H9 (cell line): ENCODE results near the gene NEMF. TPM values are rescaled to one million over a fixed set of nuclear protein-coding genes. Genes with fewer than 3 reads are reported as not detected.
A peak's percentile ranks its signal among the peaks of the same experiment; 100 is the strongest.

Experiments
- DNase-seq: peaks from one replicate; pipeline ENCODE4 v3.0.0-alpha.2; 2017
- H2AFZ ChIP-seq: one replicate; pipeline ENCODE4 v1.6.1; 2013; ENCODE audit warnings: mild to moderate bottlenecking, low read length, control low read depth, moderate library complexity
- H2AK5ac ChIP-seq: 2 replicates; pipeline ENCODE4 v1.6.1; 2013; ENCODE audit warnings: low read length, control low read depth, mixed read lengths; ENCODE audit not compliant: insufficient read length
- H2BK120ac ChIP-seq: one replicate; pipeline ENCODE4 v1.6.1; 2013; ENCODE audit warnings: low read depth, mild to moderate bottlenecking, low read length, control low read depth, inconsistent platforms; ENCODE audit not compliant: poor library complexity, severe bottlenecking
- H2BK12ac ChIP-seq: 2 replicates; pipeline ENCODE4 v1.6.1; 2013; ENCODE audit warnings: low read length, control low read depth, mixed read lengths, low read depth; ENCODE audit not compliant: insufficient read length
- H2BK15ac ChIP-seq: 2 replicates; pipeline ENCODE4 v1.6.1; 2013; ENCODE audit warnings: low read depth, low read length, control low read depth
- H2BK20ac ChIP-seq: one replicate; pipeline ENCODE4 v1.6.1; 2013; ENCODE audit warnings: low read depth, mild to moderate bottlenecking, low read length, control low read depth, inconsistent platforms; ENCODE audit not compliant: poor library complexity, severe bottlenecking
- H2BK5ac ChIP-seq: 2 replicates; pipeline ENCODE4 v1.6.1; 2013; ENCODE audit warnings: low read length, control low read depth, mixed read lengths; ENCODE audit not compliant: insufficient read length
- H3K14ac ChIP-seq: 2 replicates; pipeline ENCODE4 v1.6.1; 2013; ENCODE audit warnings: low read length, control low read depth; ENCODE audit not compliant: insufficient read depth
- H3K18ac ChIP-seq: 2 replicates; pipeline ENCODE4 v1.6.1; 2013; ENCODE audit warnings: low read depth, mild to moderate bottlenecking, mixed read lengths, low read length, control low read depth; ENCODE audit not compliant: insufficient read length
- H3K23ac ChIP-seq: 2 replicates; pipeline ENCODE4 v1.6.1; 2013; ENCODE audit warnings: low read length, control low read depth, mixed read lengths, low read depth; ENCODE audit not compliant: insufficient read length
- H3K23me2 ChIP-seq: 2 replicates; pipeline ENCODE4 v1.6.1; 2013; ENCODE audit warnings: low read depth, mild to moderate bottlenecking, mixed read lengths, low read length, control low read depth; ENCODE audit not compliant: insufficient read length, poor library complexity, severe bottlenecking
- H3K27ac ChIP-seq: 2 replicates; pipeline ENCODE4 v1.5.1; 2013; ENCODE audit warnings: low read length, control low read depth, mixed read lengths, low read depth; ENCODE audit not compliant: insufficient read length
- H3K27me3 ChIP-seq: 2 replicates; pipeline ENCODE4 v1.6.1; 2013; ENCODE audit warnings: low read length, control low read depth, inconsistent platforms; ENCODE audit not compliant: insufficient read depth
- H3K4ac ChIP-seq: 2 replicates; pipeline ENCODE4 v1.6.1; 2013; ENCODE audit warnings: low read depth, mild to moderate bottlenecking, control low read depth, inconsistent platforms, low read length, moderate library complexity
- H3K4me1 ChIP-seq: 2 replicates; pipeline ENCODE4 v1.6.1; 2013; ENCODE audit warnings: low read length, control low read depth, inconsistent platforms; ENCODE audit not compliant: insufficient read depth
- H3K4me2 ChIP-seq: 2 replicates; pipeline ENCODE4 v1.6.1; 2013; ENCODE audit warnings: low read length, control low read depth, mixed read lengths; ENCODE audit not compliant: insufficient read length, insufficient read depth
- H3K56ac ChIP-seq: 2 replicates; pipeline ENCODE4 v1.6.1; 2013; ENCODE audit warnings: low read depth, mild to moderate bottlenecking, mixed read lengths, low read length, control low read depth; ENCODE audit not compliant: insufficient read length
- H3K79me1 ChIP-seq: 2 replicates; pipeline ENCODE4 v1.6.1; 2013; ENCODE audit warnings: low read depth, mild to moderate bottlenecking, moderate library complexity, low read length, control low read depth, inconsistent platforms; ENCODE audit not compliant: insufficient read depth, poor library complexity, severe bottlenecking
- H3K79me2 ChIP-seq: 2 replicates; pipeline ENCODE4 v1.6.1; 2013; ENCODE audit warnings: low read length, control low read depth, inconsistent platforms; ENCODE audit not compliant: insufficient read depth
- H3K9ac ChIP-seq: 2 replicates; pipeline ENCODE4 v1.6.1; 2013; ENCODE audit warnings: low read length, control low read depth, mixed read lengths; ENCODE audit not compliant: insufficient read length; ENCODE audit errors: extremely low read depth
- H3K9me3 ChIP-seq: one replicate; pipeline ENCODE4 v1.6.1; 2013; ENCODE audit warnings: low read depth, low read length, inconsistent platforms; ENCODE audit not compliant: control insufficient read depth
- H3T11ph ChIP-seq: one replicate; pipeline ENCODE4 v1.6.1; 2013; ENCODE audit warnings: mild to moderate bottlenecking, low read length, control low read depth, inconsistent platforms
- H4K20me1 ChIP-seq: one replicate; pipeline ENCODE4 v1.6.1; 2013; ENCODE audit not compliant: control insufficient read depth, insufficient read length, insufficient read depth
- H4K5ac ChIP-seq: 2 replicates; pipeline ENCODE4 v1.6.1; 2013; ENCODE audit warnings: low read depth, mild to moderate bottlenecking, mixed read lengths, low read length, control low read depth; ENCODE audit not compliant: insufficient read length
- H4K8ac ChIP-seq: replicated peaks from 2 replicates; pipeline ENCODE4 v1.6.1; 2013; ENCODE audit warnings: low read length, control low read depth, mixed read lengths, low read depth; ENCODE audit not compliant: insufficient read length
- H4K91ac ChIP-seq: 2 replicates; pipeline ENCODE4 v1.6.1; 2013; ENCODE audit warnings: low read depth, mild to moderate bottlenecking, moderate library complexity, mixed read lengths, low read length, control low read depth; ENCODE audit not compliant: insufficient read length
- H3K27ac Mint-ChIP-seq, 3 experiments: 2 replicates in 2 of 3; 3 replicates in 1 of 3; pipeline ENCODE4 v1.8.0; 2020 to 2021; ENCODE audit warnings: mixed read lengths in 3 of 3, mild to moderate bottlenecking in 1 of 3, moderate library complexity in 1 of 3
- H3K27me3 Mint-ChIP-seq: 2 replicates; pipeline ENCODE4 v1.8.0; 2021; ENCODE audit warnings: low read depth, mild to moderate bottlenecking, moderate library complexity, mixed read lengths
- H3K36me3 Mint-ChIP-seq, 3 experiments: 2 replicates in 2 of 3; 3 replicates in 1 of 3; pipeline ENCODE4 v1.8.0; 2020 to 2021; ENCODE audit warnings: low read depth in 3 of 3, mixed read lengths in 3 of 3; ENCODE audit not compliant: insufficient read depth in 1 of 3
- H3K4me1 Mint-ChIP-seq, 2 experiments: 2 replicates each; pipeline ENCODE4 v1.8.0; 2020; ENCODE audit warnings: mixed read lengths in 2 of 2
- H3K4me3 Mint-ChIP-seq, 2 experiments: 2 replicates in 1 of 2; 3 replicates in 1 of 2; pipeline ENCODE4 v1.8.0; 2020 to 2021; ENCODE audit warnings: mild to moderate bottlenecking in 2 of 2, mixed read lengths in 2 of 2, moderate library complexity in 1 of 2
- H3K9me3 Mint-ChIP-seq, 2 experiments: 2 replicates in 1 of 2; 3 replicates in 1 of 2; pipeline ENCODE4 v1.8.0; 2020; ENCODE audit warnings: mild to moderate bottlenecking in 2 of 2, mixed read lengths in 2 of 2, moderate library complexity in 1 of 2
- CTCF ChIP-seq: fragments of 200-600 bp; sonication (generic); conservative IDR thresholded peaks from 3 replicates; pipeline ENCODE4 v1.8.0; 2021; ENCODE audit warnings: antibody characterized with exemption, mild to moderate bottlenecking
- WGBS: extraction: QIAGEN DNeasy Blood & Tissue Kit; methylation state at CpG from one replicate; pipeline ENCODE4 v1.1.7; 2013; ENCODE audit warnings: missing lambda C conversion rate, low lambda C conversion rate, mixed read lengths; ENCODE audit not compliant: insufficient read length; ENCODE audit errors: extremely low coverage; 5-methylcytosine and 5-hydroxymethylcytosine counted together
- total RNA-seq: library from RNA; stranded (reverse); gene quantifications from 2 replicates; pipeline ENCODE4 v1.2.1, GENCODE V29; 2021

Gene NEMF
- total RNA-seq, 1 experiment from 2014 or later: 57.4 TPM

DNA sequence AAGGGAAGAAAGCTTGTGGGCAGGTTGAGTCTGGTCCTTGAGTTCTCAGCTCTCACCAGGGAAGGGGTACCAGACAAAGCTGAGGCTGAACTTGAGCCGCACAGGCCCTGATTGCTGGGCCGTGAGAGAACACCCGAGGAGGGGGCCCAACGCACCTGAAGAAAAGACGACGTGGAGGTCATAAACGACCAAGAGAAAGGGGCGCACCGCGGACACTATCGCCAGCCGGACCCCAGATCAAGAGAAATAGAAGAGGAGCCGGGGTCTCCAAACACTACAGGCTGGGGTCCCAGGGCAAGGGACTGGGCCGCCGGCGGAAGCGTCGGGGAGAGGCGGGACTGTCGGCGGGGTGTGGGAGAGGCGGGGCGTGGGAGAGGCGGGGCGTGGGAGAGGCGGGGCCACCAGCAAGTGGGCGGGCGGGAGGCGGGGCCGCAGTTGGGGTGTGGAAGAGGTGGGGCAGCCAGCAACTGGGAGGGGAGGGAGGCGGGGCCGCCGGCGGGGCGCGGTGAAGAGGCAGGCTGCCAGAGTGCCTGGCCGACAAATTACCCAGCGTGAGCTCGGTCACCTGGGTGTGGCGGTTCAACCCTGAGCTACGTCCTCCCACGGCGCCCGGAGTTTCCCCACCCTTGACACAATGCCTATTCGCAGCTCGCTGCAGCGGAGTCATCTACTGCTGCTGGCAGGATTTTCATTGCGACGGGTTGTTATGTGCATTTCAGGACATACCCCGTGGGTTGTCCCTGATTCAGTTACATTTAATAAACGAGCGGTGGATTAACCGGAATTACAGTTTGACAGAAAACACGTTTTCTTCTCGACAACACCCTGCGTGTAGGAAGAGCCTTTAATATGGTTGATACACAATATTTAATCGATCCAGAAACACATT, 15.5 kb upstream of the NEMF start:
- Histone ChIP-seq H4K5ac (no peak overlapping the region), H3K4me2 (peak overlapping the region; percentile 65), H3K4me1 (no peaks in the 10 kb centered on the region; the same call in 1 of the 2 replicates), H3K27ac (no peak overlapping the region), H3K14ac (peak overlapping the region; percentile 16; the same call in 1 of the 2 replicates), H3K79me2 (no peaks in the 10 kb centered on the region), H3K9ac (peak overlapping the region; percentile 49), H2BK5ac (no peak overlapping the region), H3K56ac (no peak overlapping the region), H2AFZ (peak overlapping the region; percentile 3), H4K8ac (no peak overlapping the region), H3T11ph (no peak overlapping the region), H2BK12ac (no peak overlapping the region), H4K20me1 (no peaks in the 10 kb centered on the region), H2AK5ac (no peak overlapping the region), H4K91ac (no peak overlapping the region), H3K9me3 (no peaks in the 10 kb centered on the region), H3K27me3 (no peaks in the 10 kb centered on the region), H2BK20ac (no peak overlapping the region), H2BK15ac (no peak overlapping the region), H3K79me1 (no peaks in the 10 kb centered on the region), H3K23ac (no peak overlapping the region), H3K23me2 (peaks cover 3% of the 10 kb centered on the region), H3K18ac (peak overlapping the region; percentile 59), H3K4ac (no peak overlapping the region), H2BK120ac (no peak overlapping the region)
- no CpG with 5 or more reads among the region's 57 CpGs for WGBS
- Mint-ChIP-seq H3K4me3 (peak overlapping the region; percentile 89 to 93), H3K27ac (peak overlapping the region; percentile 92 to 98 (median 97); a peak in 6 of 7 replicates), H3K27me3 (no peaks in the 10 kb centered on the region; the same call in 1 of the 2 replicates), H3K4me1 (peaks cover 6 to 11% of the 10 kb centered on the region in 2 experiments), H3K9me3 (no peaks in the 10 kb centered on the region; a peak in 1 of 5 replicates), H3K36me3 (no peaks in the 10 kb centered on the region)
- TF ChIP-seq CTCF: no peak
- DNase-seq: peak; percentile 97
